Measurements from ENCODE around the gene DZIP3.

DNA sequence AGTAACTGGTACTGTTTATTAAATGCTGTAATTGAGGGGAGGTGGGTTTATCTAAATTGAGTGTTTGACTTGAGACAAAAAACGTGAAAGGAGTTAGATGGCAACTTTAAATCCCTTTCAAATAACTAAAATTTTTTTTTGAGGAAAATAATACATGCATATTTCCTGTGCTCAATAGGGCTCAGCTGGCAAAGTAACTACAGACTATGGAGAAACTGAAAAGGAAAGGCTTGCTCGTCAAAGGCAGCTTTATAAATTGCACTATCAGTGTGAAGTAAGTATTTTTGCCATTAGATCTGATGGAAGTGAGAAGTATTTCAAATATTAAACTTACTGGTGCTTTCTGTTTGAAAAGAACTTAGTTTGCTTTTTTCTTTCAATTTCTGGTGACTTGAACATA is 72.2 kb downstream of the DZIP3 start:
- TF ChIP-seq ZNF274 (IDR thresholded peaks at IDR 0.05; ENCODE audit: low read depth, low read length) (no peak), YY1 (IDR thresholded peaks at IDR 0.05; ENCODE audit: insufficient read depth, insufficient read length) (no peak), SUZ12 (IDR thresholded peaks at IDR 0.05; ENCODE audit: extremely low read depth, insufficient read depth, insufficient read length) (no peak)

Data from NT2/D1 (cell line).